LHCN-M2 (cell line): Measurements from ENCODE around the gene XPC. TPM values are rescaled to one million over a fixed set of nuclear protein-coding genes. Genes with fewer than 3 reads are reported as not detected.

ENCODE experiments used
- DNase-seq: peaks from one replicate; pipeline ENCODE4 v3.0.0-alpha.2; 2012; ENCODE audit warnings: low read depth
- total RNA-seq: library from RNA; depleted of rRNA; stranded (reverse); fragments of >200 nt; gene quantifications from 2 replicates; pipeline ENCODE4 v1.2.3, GENCODE V29; 2014

The XPC gene
- total RNA-seq, 1 experiment from 2014 or later = 45.2 TPM

DNA sequence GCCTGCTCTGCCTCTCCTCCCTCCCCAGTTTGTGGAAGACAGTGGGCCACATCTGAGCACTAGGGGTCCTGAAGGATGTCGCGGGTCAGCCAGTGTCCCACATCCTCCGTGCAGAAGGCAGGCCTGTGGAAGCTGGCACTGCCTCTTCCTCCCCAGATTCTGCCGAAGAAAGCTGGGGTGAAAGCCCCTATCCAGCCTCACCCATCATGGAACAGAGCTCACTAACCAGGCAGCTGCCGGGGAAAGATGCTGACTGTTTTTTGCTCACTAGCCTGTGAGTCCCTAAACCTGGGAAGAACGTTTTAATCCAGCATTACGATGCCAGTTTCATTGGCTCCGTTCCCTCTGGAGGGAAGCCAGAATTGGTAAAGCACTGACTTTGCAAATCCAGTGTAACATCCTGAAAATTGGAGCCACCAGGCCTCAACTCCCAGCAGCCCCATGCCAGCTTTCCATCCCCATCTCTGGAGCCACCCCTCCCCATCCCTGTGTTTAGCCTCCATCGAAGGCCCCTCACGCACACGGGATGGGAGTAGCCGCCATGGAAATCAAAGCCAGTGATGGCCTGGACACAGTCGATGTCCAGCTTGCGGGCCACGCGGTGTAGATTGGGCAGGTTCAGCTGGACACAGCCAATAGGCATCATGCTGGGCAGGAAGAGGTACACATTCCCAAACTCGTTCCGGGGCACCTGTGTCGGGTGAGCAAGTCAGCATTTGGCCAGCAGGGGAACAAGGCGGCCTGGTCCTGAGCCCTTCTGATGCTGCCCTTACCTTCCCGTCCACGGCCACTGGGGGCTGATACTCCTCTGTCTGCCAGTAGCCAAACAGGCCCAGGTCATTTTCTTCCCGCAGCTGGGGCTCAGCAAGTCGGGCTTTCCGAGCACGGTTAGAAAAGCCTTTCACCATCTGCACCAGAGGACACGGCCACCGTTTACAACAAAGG, 30.1 kb downstream of the XPC start:
- DNase-seq = no peak

DNA sequence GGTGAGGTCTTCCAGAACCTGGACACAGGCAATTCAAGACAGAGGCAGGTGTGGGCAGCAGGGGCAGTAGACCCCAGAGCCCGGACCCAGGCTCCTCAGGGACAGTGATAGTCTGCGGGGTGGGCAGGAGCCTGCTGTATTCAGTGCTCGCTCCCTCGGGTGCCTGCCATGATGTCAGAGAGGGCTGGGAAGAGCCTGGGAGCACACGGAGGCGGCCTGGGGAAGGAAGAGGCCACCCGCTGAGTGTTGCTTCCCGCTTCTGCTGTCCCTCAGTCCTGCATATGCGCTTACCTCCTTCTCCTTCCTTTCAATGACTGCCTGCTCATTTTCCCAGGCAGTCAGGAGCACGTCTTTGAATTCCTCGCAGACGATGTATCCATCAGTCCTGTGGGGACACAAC, 30.8 kb downstream of the XPC start:
- no peak for DNase-seq

GRCh38 chr3:14147066-14147435, 31.4 kb downstream of the XPC start:
- no peak for DNase-seq

GRCh38 chr3:14146381-14147065, 31.9 kb downstream of the XPC start:
- no peak for DNase-seq

- DNase-seq = no peak
Observed at GRCh38 chr3:14145670-14146380, 32.6 kb downstream of the XPC start.

DNA sequence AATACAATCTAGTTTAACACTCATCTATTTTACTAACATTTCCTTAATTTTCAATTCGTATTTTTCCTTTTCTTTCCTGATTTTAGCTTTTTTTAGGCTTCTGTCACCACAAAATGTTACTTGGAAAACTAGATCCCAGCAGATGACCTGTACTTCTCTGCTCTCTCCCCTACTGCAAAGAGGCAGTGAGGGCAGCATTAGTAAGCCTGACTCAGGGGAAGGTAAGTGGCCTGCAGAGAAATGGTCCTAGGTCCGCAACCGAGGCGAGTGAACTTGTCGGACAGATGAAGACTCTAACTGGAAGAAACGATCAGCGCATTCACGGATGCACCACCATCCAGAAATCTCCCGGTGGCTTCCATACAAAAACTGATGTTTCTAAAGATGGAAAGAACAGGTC, 33.2 kb downstream of the XPC start:
- DNase-seq = peak; percentile 41

- peak; percentile 98 for DNase-seq
Observed at GRCh38 chr3:14144423-14145075, 33.9 kb downstream of the XPC start.

GRCh38 chr3:14143271-14144225, 34.9 kb downstream of the XPC start:
- peak; percentile 93 for DNase-seq

DNA sequence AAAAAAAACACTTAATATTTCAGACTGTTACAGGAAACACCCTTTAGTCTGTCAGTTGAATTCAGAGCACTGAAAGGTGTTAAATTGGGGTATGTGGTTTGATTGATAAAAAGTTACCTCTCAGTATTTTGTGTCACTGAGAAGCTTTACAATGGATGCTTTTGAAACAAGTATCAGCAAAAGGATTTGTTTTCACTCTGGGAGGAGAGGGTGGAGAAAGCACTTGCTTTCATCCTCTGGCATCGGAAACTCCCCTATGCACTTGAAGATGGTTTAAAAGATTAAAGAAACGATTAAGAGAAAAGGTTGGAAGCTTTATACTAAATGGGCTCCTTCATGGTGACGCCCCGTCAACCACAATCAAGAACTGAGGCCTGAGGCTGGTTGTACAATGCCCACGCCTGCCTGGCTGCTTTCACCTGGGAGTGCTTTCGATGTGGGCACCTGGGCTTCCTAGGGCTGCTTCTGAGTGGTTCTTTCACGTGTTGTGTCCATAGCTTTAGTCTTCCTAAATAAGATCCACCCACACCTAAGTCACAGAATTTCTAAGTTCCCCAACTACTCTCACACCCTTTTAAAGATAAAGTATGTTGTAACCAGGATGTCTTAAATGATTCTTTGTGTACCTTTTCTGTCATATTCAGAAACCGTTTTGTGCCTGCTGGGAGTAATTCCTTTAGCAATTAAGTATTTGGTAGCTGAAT, 35.7 kb downstream of the XPC start:
- DNase-seq = no peak

DNA sequence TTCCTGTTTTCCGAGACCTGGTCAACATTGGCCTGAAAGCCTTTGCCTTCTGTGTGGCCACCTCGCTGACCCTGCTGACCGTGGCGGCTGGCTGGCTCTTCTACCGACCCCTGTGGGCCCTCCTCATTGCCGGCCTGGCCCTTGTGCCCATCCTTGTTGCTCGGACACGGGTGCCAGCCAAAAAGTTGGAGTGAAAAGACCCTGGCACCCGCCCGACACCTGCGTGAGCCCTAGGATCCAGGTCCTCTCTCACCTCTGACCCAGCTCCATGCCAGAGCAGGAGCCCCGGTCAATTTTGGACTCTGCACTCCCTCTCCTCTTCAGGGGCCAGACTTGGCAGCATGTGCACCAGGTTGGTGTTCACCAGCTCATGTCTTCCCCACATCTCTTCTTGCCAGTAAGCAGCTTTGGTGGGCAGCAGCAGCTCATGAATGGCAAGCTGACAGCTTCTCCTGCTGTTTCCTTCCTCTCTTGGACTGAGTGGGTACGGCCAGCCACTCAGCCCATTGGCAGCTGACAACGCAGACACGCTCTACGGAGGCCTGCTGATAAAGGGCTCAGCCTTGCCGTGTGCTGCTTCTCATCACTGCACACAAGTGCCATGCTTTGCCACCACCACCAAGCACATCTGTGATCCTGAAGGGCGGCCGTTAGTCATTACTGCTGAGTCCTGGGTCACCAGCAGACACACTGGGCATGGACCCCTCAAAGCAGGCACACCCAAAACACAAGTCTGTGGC, 36.6 kb downstream of the XPC start:
- DNase-seq = no peak

DNA sequence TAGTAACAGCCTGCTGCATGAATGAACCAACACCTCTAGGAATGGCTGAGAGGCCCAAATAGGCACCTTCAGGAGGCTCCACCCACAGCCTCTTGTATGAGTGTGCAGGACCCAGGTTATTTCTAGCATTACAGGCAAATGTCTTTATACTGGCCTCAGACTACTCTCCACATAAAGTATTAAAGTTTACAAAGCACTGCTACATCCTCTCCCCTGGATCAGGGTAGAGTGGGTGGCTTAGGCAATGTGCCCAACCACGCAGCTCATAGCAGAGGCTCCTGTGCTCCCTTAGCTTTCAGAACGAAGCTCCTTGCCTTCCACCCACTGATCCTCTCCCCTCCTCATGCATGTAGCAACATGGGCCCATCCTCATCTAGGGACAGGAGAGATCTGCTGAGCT, 37.3 kb downstream of the XPC start:
- DNase-seq = no peak

DNA sequence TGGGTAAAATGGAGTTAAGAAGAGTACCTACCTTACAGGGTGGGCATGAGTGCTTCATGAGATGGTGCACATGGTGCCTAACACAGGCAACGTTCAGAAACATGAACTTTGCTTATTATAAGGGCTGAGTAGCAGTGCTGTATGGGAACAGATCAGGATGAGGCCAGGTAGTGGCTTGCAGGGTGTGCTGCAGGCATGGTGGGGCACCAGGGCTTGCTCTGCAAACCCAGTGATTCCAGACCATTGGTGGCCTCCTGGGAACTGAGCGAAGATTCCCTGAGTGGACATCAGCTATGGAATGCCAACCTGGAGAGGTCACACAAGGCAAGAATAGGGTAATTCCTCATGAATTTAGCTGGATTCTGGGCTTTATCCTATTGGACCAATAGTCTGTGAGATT, 37.7 kb downstream of the XPC start:
- no peak for DNase-seq

- DNase-seq = no peak
Observed at GRCh38 chr3:14139771-14140170, 38.6 kb downstream of the XPC start.

DNA sequence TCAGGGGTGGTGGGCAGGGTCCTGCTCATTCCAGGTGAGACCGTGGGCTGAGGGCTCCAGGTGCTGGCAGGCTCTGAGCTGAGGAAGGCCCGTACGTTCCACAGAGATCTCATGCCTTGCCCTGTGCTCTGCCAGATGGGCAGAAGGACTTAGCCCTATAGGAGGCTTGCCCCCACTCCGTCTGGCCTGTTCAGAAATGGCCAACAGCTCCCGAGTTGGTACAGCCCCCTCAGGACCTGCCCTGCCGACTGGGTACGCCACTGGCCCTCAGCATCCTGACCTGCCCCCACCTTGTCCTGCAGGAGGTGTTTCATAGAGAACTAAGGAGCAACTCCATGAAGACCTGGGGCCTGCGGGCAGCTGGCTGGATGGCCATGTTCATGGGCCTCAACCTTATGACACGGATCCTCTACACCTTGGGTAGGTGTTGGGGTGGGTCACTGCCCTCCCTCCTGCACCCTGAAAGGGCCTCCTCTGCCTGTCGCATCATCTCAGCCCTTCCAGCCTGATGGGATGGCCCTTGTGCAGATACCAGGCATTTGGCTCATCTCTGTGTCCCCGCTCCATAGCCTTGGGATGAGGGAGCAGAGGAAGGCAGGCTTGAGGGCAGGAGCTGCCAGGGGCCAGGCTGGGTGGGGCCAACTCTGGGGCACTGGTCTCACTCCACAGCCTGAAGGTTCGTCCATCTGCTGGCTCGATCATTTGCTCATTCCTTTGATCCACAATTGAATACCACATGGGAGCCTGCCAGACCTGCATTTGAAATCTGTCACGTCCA, 39.3 kb downstream of the XPC start:
- DNase-seq = no peak

DNA sequence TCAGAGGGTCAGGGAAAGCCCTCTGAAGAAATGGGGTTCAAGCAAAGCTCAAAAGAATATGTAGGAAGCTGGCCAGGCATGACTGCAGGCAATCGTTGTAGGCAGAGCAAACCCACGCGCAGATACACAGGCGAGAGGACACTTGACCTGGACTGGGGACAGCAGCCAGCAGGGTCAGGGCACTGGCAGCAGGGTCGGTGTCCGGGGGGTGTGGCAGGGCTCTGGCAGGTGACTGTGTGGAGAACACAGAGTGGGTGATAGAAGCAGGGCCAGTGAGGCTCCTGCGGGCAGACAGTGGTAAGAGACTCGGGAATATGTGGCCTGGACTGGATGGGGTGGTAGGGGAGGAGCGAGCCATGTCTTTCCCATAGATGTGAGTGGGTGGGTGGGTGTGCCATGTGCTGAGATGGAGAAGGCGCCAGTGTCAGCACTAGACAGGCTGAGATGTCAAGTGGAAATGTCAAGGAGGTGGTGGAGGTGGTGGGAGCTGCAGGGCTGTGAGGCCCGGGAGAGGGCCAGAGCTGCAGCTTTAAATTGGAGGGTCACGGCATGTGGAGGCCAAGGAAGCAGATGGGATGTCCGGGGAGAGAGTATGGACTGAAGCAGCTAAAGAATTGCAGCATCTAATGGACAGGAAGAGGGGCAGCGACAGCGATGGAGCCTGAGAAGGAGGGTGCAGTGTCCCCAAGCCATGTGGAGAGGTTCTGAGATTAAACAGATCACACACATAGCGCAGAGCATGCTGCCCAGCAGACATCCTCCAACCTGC, 40.1 kb downstream of the XPC start:
- DNase-seq = no peak

DNA sequence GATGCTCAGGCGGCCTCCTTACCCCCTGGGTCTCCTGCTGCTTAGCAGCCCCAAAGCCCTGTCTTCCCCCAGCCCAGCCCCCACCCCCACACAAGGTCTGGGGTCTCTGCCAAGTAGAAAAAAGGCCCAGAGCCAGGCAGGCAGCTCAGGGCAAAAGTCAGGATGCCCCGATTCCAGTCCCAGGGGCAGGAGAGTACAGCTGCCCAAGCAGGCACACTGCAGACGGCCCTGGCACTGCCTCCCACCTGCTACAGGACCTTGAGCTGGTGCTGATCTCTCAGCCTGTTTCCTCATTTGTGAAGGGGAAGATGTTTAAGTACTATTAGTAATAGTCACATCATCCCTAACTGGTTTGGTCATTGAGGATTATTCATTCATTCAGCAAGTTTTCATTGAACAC, 41.0 kb downstream of the XPC start:
- no peak for DNase-seq

- peak; percentile 66 for DNase-seq
Observed at GRCh38 chr3:14137004-14137403, 41.4 kb downstream of the XPC start.

DNA sequence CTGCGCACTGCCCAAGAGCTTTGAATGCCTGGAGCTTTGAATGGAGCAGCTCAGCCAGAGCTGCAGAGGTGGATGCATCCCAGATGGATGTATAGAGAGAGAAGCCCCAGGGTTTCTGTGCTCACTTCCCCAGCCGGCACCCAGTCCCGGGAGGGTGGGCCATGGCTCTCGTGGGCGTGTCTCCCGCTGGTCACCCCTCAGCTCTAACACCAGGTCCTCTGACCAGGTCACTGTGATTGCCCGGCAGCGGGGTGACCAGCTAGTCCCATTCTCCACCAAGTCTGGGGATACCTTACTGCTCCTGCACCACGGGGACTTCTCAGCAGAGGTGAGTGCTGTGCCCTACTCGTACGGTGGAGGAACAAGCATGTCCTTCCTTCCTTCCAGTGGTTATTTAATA, 42.8 kb downstream of the XPC start:
- DNase-seq = no peak
